ENCODE measurements around the gene SLC38A5. TPM values are rescaled to one million over a fixed set of nuclear protein-coding genes. Genes with fewer than 3 reads are reported as not detected.

Gene SLC38A5
- total RNA-seq, result 10 to 100 TPM; 70.9 to 73.0 TPM

GRCh38 chrX:48470110-48470832, at the start of gene SLC38A5:
Gene SLC38A5, minus strand, starts transcription at chrX:48470260. Its CDS starts 2,336 bp downstream, at chrX:48467924.

GRCh38 chrX:48508400-48509244, 38.6 kb upstream of the SLC38A5 start, which contains the start of gene PORCN:
Gene PORCN, plus strand, starts transcription at chrX:48508992. Its CDS starts 829 bp downstream, at chrX:48509821.

DNA sequence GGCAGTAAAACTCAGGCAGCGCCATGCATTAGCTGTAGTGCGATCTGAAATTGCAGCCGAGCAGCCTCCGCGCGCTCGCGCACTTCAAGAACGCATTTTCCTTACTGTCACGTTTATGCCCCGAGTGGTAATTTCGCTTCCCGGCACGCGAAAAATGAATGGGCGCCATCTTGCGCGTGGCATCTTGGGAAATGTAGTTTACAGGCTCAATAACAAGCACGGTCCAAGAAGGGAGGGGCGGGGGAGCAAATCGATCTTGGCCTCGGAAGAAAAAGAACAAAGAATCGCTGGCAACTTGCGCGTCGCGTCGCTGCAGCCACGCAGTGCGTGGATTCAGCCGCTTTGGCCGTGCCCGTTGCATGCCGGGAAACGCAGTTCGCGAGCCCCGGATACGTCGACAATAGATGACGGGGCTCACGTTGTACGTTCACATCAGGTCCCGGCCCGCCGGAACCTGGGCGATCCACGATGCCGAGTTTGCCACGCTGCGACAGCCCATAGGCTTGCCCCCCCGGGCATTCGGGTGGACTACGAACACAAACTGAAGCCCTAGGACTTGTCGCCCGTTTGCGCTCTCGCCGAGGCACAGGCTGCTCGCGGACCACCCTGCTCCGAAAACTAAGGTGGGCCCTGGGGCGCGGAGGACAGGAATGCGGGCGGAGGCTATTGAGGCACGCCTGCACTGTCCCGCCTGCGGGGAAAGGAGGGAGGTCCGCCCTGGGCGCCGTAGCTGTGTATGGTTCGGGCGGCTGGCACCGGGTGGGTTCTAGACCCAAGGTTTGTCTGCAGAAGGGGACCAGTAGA, 5.9 kb upstream of the SLC38A5 start, which contains the start of gene FTSJ1:
Gene FTSJ1, plus strand, starts transcription at position 426 of the 804 bp plus-strand sequence. CDS start 1,849 bp downstream, outside the sequence.

GRCh38 chrX:48411860-48412259, 58.2 kb downstream of the SLC38A5 start, which contains the start of gene SSX4B:
Gene SSX4B, minus strand, starts transcription at chrX:48411960. Its CDS starts 588 bp downstream, at chrX:48411372.

Other genes starting within 250 kb of the SLC38A5 start
- gene SSX1, start 214.9 kb downstream of the SLC38A5 start, total RNA-seq, result not detected
- not detected for gene SSX3, start 113.6 kb downstream of the SLC38A5 start, total RNA-seq
- gene SSX4, start 86.7 kb downstream of the SLC38A5 start, total RNA-seq, result not detected
- gene SSX4B, start 58.3 kb downstream of the SLC38A5 start, total RNA-seq, result not detected
- 10 to 100 TPM; 49.3 to 51.5 TPM for gene FTSJ1, start 5.9 kb upstream of the SLC38A5 start, total RNA-seq
- 10 to 100 TPM; 20.9 to 22.0 TPM for gene PORCN, start 38.7 kb upstream of the SLC38A5 start, total RNA-seq
- gene EBP, start 51.5 kb upstream of the SLC38A5 start, total RNA-seq, result 100 to 1,000 TPM; 262 to 288 TPM
- 10 to 100 TPM; 19.5 to 20.5 TPM for gene TBC1D25, start 69.5 kb upstream of the SLC38A5 start, total RNA-seq
- 100 to 1,000 TPM; 267 to 273 TPM for gene RBM3, start 104.2 kb upstream of the SLC38A5 start, total RNA-seq
- 10 to 100 TPM; 54.1 to 56.9 TPM for gene WDR13, start 127.2 kb upstream of the SLC38A5 start, total RNA-seq
- 100 to 1,000 TPM; 155 to 171 TPM for gene WAS, start 213.5 kb upstream of the SLC38A5 start, total RNA-seq
- 10 to 100 TPM; 22.9 to 24.2 TPM for gene SUV39H1, start 226.5 kb upstream of the SLC38A5 start, total RNA-seq

Measured in activated naive CD4-positive, alpha-beta T cell treated with anti-CD3 and anti-CD28 coated beads, Interleukin-2, amount 10 ng/mL, durations not matched to agents 5 hours and 36 hours (primary cell).